GM19395 (cell line): ENCODE data around the gene ZNF536.
"Not testable (repeated sequence)": the region's sequence is repeated elsewhere in the genome, so short reads cannot be mapped to it uniquely, and the experiment has no call there.

Experiments
- ATAC-seq: cut with Tn5 transposase; IDR thresholded peaks from one replicate; pipeline ENCODE4 v1.9.1; 2021; ENCODE audit warnings: mild to moderate bottlenecking, moderate library complexity; ENCODE audit not compliant: unreplicated experiment

ZNF536 gene

GRCh38 chr19:30340771-30341561, 31.2 kb upstream of the ZNF536 start:
- no peak for ATAC-seq

- no peak for ATAC-seq
Observed at GRCh38 chr19:30341611-30342201, 30.5 kb upstream of the ZNF536 start.

GRCh38 chr19:30342901-30343300, 29.3 kb upstream of the ZNF536 start:
- no peak for ATAC-seq

GRCh38 chr19:30344446-30345425, 27.4 kb upstream of the ZNF536 start:
- ATAC-seq, result no peak

- no peak for ATAC-seq
Observed at GRCh38 chr19:30345686-30346085, 26.5 kb upstream of the ZNF536 start.

GRCh38 chr19:30346468-30346867, 25.7 kb upstream of the ZNF536 start:
- ATAC-seq, result not testable (repeated sequence)

- ATAC-seq, result no peak
Observed at GRCh38 chr19:30349131-30349730, 23.0 kb upstream of the ZNF536 start.

GRCh38 chr19:30350692-30351663, 21.2 kb upstream of the ZNF536 start:
- no peak for ATAC-seq

- ATAC-seq, result no peak
Observed at GRCh38 chr19:30351774-30352173, 20.4 kb upstream of the ZNF536 start.

GRCh38 chr19:30353394-30353945, 18.7 kb upstream of the ZNF536 start:
- ATAC-seq, result no peak

GRCh38 chr19:30355586-30355985, 16.6 kb upstream of the ZNF536 start:
- ATAC-seq, result no peak

GRCh38 chr19:30356951-30357579, 15.1 kb upstream of the ZNF536 start:
- no peak for ATAC-seq

GRCh38 chr19:30357580-30357954, 14.6 kb upstream of the ZNF536 start:
- no peak for ATAC-seq

- no peak for ATAC-seq
Observed at GRCh38 chr19:30358319-30358718, 13.9 kb upstream of the ZNF536 start.

- no peak for ATAC-seq
Observed at GRCh38 chr19:30358821-30359580, 13.2 kb upstream of the ZNF536 start.

- ATAC-seq, result no peak
Observed at GRCh38 chr19:30359936-30360335, 12.2 kb upstream of the ZNF536 start.

- no peak for ATAC-seq
Observed at GRCh38 chr19:30360376-30361106, 11.6 kb upstream of the ZNF536 start.

- no peak for ATAC-seq
Observed at GRCh38 chr19:30361107-30361447, 11.1 kb upstream of the ZNF536 start.
